22Rv1 (cell line): ENCODE measurements around the gene DKK3.

Experiments used
- H3K27ac ChIP-seq: fragments of 450-650 bp; 2 replicates; pipeline ENCODE4 v1.5.1; 2017
- CTCF ChIP-seq: fragments of 450-650 bp; IDR thresholded peaks from 2 replicates; pipeline ENCODE4 v1.5.1; 2017; ENCODE audit warnings: mild to moderate bottlenecking
- ZFX ChIP-seq: fragments of 450-650 bp; IDR thresholded peaks from 2 replicates; pipeline ENCODE4 v1.6.1; 2017; ENCODE audit warnings: antibody characterized with exemption, borderline replicate concordance

Gene DKK3

GRCh38 chr11:12017865-12018453 is 9.5 kb upstream of the DKK3 start:
- no peak overlapping the region for H3K27ac ChIP-seq
- no peak for TF ChIP-seq CTCF
- no peak for TF ChIP-seq ZFX

GRCh38 chr11:12017243-12017678 is 8.8 kb upstream of the DKK3 start:
- no peak for TF ChIP-seq CTCF
- TF ChIP-seq ZFX: no peak
- H3K27ac ChIP-seq: no peak overlapping the region

GRCh38 chr11:12016246-12016645 is 7.8 kb upstream of the DKK3 start:
- no peak for TF ChIP-seq ZFX
- no peak for TF ChIP-seq CTCF
- H3K27ac ChIP-seq: no peak overlapping the region

- TF ChIP-seq CTCF: no peak
- TF ChIP-seq ZFX: no peak
- H3K27ac ChIP-seq: no peak overlapping the region
Observed at GRCh38 chr11:12015486-12015885, 7.1 kb upstream of the DKK3 start.

- TF ChIP-seq CTCF (no peak), ZFX (no peak)
- H3K27ac ChIP-seq: no peak overlapping the region
Observed at GRCh38 chr11:12013781-12014180, 5.4 kb upstream of the DKK3 start.

- H3K27ac ChIP-seq: no peak overlapping the region
Observed at GRCh38 chr11:12009617-12010321, 1.3 kb upstream of the DKK3 start.

More at GRCh38 chr11:12009617-12010321, 1.3 kb upstream of the DKK3 start:
- TF ChIP-seq CTCF (no peak), ZFX (no peak)
